Measurements from ENCODE around the gene MAX.
"Not testable (repeated sequence)": the region's sequence is repeated elsewhere in the genome, so short reads cannot be mapped to it uniquely, and the experiment has no call there.

Gene MAX

GRCh38 chr14:65031321-65031720 lies 71.0 kb downstream of the MAX start:
- WGBS: 98% methylated on average over 10 of the region's 10 CpGs
- peaks cover 11 to 38% of the 10 kb centered on the region in 2 experiments for H3K36me3 ChIP-seq (ENCODE audit: control insufficient read depth in 1 of 2, insufficient read depth in 2 of 2, low read depth in 1 of 2, low read length in 2 of 2)
- H4K8ac ChIP-seq (ENCODE audit: low read length); H3K14ac ChIP-seq (ENCODE audit: low read length in 2 of 2); H2BK15ac ChIP-seq (ENCODE audit: low read depth, poor library complexity, severe bottlenecking); H4K91ac ChIP-seq (ENCODE audit: low read length); H3K9ac ChIP-seq (ENCODE audit: low read length); H3K4me3 ChIP-seq (ENCODE audit: insufficient read depth in 1 of 2, low read depth in 1 of 2, low read length in 2 of 2); H2BK12ac ChIP-seq (ENCODE audit: low read length in 2 of 2); H2BK5ac ChIP-seq (ENCODE audit: low read depth, low read length, poor library complexity, severe bottlenecking); H3K18ac ChIP-seq (ENCODE audit: low read depth in 1 of 2, low read length in 2 of 2); H2BK120ac ChIP-seq (ENCODE audit: low read depth, low read length); H3K79me1 ChIP-seq (replicated peaks; ENCODE audit: low read length, poor library complexity, severe bottlenecking); H3K27ac ChIP-seq (ENCODE audit: low read length, poor library complexity, severe bottlenecking); H3K9me3 ChIP-seq (ENCODE audit: control insufficient read depth, low read length); H2AK5ac ChIP-seq (ENCODE audit: low read length, severe bottlenecking); H3K4ac ChIP-seq (ENCODE audit: low read depth in 1 of 2, low read length in 2 of 2); H3K4me1 ChIP-seq (ENCODE audit: control insufficient read depth, insufficient read depth, low read depth, low read length); H3K27me3 ChIP-seq (ENCODE audit: control insufficient read depth in 1 of 2, insufficient read depth in 1 of 2, low read length in 2 of 2); H3K4me2 ChIP-seq (ENCODE audit: low read length, poor library complexity, severe bottlenecking); H3K23ac ChIP-seq (ENCODE audit: low read length in 2 of 2); DNase-seq; H2AFZ ChIP-seq (ENCODE audit: low read depth, low read length): not testable (repeated sequence)

- Histone ChIP-seq H2BK15ac (ENCODE audit: low read depth, poor library complexity, severe bottlenecking) (no peak overlapping the region), H3K9ac (ENCODE audit: low read length) (no peak overlapping the region), H3K36me3 (ENCODE audit: control insufficient read depth in 1 of 2, insufficient read depth in 2 of 2, low read depth in 1 of 2, low read length in 2 of 2) (peaks cover 13 to 38% of the 10 kb centered on the region in 2 experiments), H3K9me3 (ENCODE audit: control insufficient read depth, low read length) (no peaks in the 10 kb centered on the region), H2AFZ (ENCODE audit: low read depth, low read length) (no peak overlapping the region), H3K4me3 (ENCODE audit: insufficient read depth in 1 of 2, low read depth in 1 of 2, low read length in 2 of 2) (no peak overlapping the region), H3K79me1 (replicated peaks; ENCODE audit: low read length, poor library complexity, severe bottlenecking) (peaks cover 2% of the 10 kb centered on the region), H4K8ac (ENCODE audit: low read length) (no peak overlapping the region), H2BK12ac (ENCODE audit: low read length in 2 of 2) (no peak overlapping the region), H2BK5ac (ENCODE audit: low read depth, low read length, poor library complexity, severe bottlenecking) (no peak overlapping the region), H3K4me1 (ENCODE audit: control insufficient read depth, insufficient read depth, low read depth, low read length) (no peaks in the 10 kb centered on the region), H3K23ac (ENCODE audit: low read length in 2 of 2) (no peak overlapping the region), H3K27ac (ENCODE audit: low read length, poor library complexity, severe bottlenecking) (no peak overlapping the region), H2BK120ac (ENCODE audit: low read depth, low read length) (no peak overlapping the region), H3K4me2 (ENCODE audit: low read length, poor library complexity, severe bottlenecking) (no peak overlapping the region), H2AK5ac (ENCODE audit: low read length, severe bottlenecking) (no peak overlapping the region), H3K18ac (ENCODE audit: low read depth in 1 of 2, low read length in 2 of 2) (no peak overlapping the region), H3K27me3 (ENCODE audit: control insufficient read depth in 1 of 2, insufficient read depth in 1 of 2, low read length in 2 of 2) (no peaks in the 10 kb centered on the region), H3K4ac (ENCODE audit: low read depth in 1 of 2, low read length in 2 of 2) (no peak overlapping the region), H3K14ac (ENCODE audit: low read length in 2 of 2) (no peak overlapping the region), H4K91ac (ENCODE audit: low read length) (no peak overlapping the region)
- no peak for DNase-seq
- WGBS: 100% methylated on average over 1 of the region's 3 CpGs
These were observed 73.4 kb downstream of the MAX start for GRCh38 chr14:65028937-65029336.

DNA sequence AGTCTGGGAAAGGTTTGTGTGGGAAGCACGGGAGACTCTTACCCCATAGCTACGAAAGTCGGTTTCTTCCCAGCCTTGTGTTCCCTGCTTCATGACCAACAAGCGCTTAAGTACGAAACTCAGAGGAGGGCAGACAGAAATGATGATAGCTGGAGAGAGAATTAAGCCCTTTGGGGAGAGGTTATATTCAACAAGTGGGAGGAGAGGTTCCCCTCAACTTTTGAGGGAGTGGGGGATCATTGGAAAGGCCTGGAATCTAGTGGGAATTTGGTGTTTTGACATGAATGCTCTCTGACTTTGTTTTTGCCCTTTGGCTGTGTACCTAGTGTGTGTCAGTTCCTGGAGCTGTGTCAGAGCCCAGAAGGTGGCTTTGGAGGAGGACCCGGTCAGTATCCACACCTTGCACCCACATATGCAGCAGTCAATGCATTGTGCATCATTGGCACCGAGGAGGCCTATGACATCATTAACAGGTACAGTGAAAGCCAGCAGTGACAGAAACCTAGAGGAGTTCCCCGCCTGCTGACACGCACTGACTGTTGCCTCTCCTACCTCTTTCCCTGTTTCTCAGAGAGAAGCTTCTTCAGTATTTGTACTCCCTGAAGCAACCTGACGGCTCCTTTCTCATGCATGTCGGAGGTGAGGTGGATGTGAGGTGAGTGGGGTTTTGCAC lies 75.1 kb downstream of the MAX start:
- H4K8ac ChIP-seq (ENCODE audit: low read length): no peak overlapping the region
- H3K9ac ChIP-seq (ENCODE audit: low read length): no peak overlapping the region
- no peak overlapping the region for H2BK120ac ChIP-seq (ENCODE audit: low read depth, low read length)
- H3K4me1 ChIP-seq (ENCODE audit: control insufficient read depth, insufficient read depth, low read depth, low read length): no peaks in the 10 kb centered on the region
- H3K36me3 ChIP-seq (ENCODE audit: control insufficient read depth in 1 of 2, insufficient read depth in 2 of 2, low read depth in 1 of 2, low read length in 2 of 2): peaks cover 10 to 28% of the 10 kb centered on the region in 2 experiments
- H3K4ac ChIP-seq (ENCODE audit: low read depth in 1 of 2, low read length in 2 of 2): no peak overlapping the region
- no peaks in the 10 kb centered on the region for H3K27me3 ChIP-seq (ENCODE audit: control insufficient read depth in 1 of 2, insufficient read depth in 1 of 2, low read length in 2 of 2)
- H3K18ac ChIP-seq (ENCODE audit: low read depth in 1 of 2, low read length in 2 of 2): no peak overlapping the region
- DNase-seq: no peak
- no peak overlapping the region for H3K14ac ChIP-seq (ENCODE audit: low read length in 2 of 2)
- no peak overlapping the region for H3K4me2 ChIP-seq (ENCODE audit: low read length, poor library complexity, severe bottlenecking)
- H2BK5ac ChIP-seq (ENCODE audit: low read depth, low read length, poor library complexity, severe bottlenecking): no peak overlapping the region
- H2AK5ac ChIP-seq (ENCODE audit: low read length, severe bottlenecking): no peak overlapping the region
- WGBS: 95% methylated on average over 10 of the region's 11 CpGs
- no peaks in the 10 kb centered on the region for H3K9me3 ChIP-seq (ENCODE audit: control insufficient read depth, low read length)
- no peak overlapping the region for H3K23ac ChIP-seq (ENCODE audit: low read length in 2 of 2)
- no peak overlapping the region for H3K4me3 ChIP-seq (ENCODE audit: insufficient read depth in 1 of 2, low read depth in 1 of 2, low read length in 2 of 2)
- no peak overlapping the region for H3K27ac ChIP-seq (ENCODE audit: low read length, poor library complexity, severe bottlenecking)
- H2BK12ac ChIP-seq (ENCODE audit: low read length in 2 of 2): no peak overlapping the region
- H2AFZ ChIP-seq (ENCODE audit: low read depth, low read length): no peak overlapping the region
- H2BK15ac ChIP-seq (ENCODE audit: low read depth, poor library complexity, severe bottlenecking): no peak overlapping the region
- no peak overlapping the region for H4K91ac ChIP-seq (ENCODE audit: low read length)
- peaks cover 2% of the 10 kb centered on the region for H3K79me1 ChIP-seq (replicated peaks; ENCODE audit: low read length, poor library complexity, severe bottlenecking)

DNA sequence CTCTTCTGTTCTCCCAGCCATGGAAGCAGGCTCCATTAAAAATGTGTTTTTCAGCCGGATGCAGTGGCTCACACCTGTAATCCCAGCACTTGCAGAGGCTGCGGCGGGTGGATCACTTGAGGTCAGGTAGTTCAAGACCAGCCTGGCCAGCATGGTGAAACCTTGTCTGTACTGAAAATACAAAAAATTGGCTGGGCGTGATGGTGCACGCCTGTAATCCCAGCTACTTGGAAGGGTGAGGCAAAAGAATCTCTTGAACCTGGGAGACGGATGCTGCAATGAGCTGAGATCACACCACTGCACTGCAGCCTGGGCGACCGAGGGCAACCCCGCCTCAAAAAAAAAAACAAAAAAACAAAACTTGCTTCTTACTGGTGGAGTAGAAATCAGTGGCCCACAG lies 75.8 kb downstream of the MAX start:
- Histone ChIP-seq H3K36me3 (ENCODE audit: control insufficient read depth in 1 of 2, insufficient read depth in 2 of 2, low read depth in 1 of 2, low read length in 2 of 2) (peaks cover 10 to 24% of the 10 kb centered on the region in 2 experiments), H2BK15ac (ENCODE audit: low read depth, poor library complexity, severe bottlenecking) (no peak overlapping the region), H3K4ac (ENCODE audit: low read depth in 1 of 2, low read length in 2 of 2) (no peak overlapping the region), H3K27me3 (ENCODE audit: control insufficient read depth in 1 of 2, insufficient read depth in 1 of 2, low read length in 2 of 2) (no peaks in the 10 kb centered on the region), H3K4me1 (ENCODE audit: control insufficient read depth, insufficient read depth, low read depth, low read length) (no peaks in the 10 kb centered on the region), H3K23ac (ENCODE audit: low read length in 2 of 2) (no peak overlapping the region), H3K9ac (ENCODE audit: low read length) (no peak overlapping the region), H4K8ac (ENCODE audit: low read length) (no peak overlapping the region), H3K4me3 (ENCODE audit: insufficient read depth in 1 of 2, low read depth in 1 of 2, low read length in 2 of 2) (no peak overlapping the region), H2BK5ac (ENCODE audit: low read depth, low read length, poor library complexity, severe bottlenecking) (no peak overlapping the region), H3K4me2 (ENCODE audit: low read length, poor library complexity, severe bottlenecking) (no peak overlapping the region), H3K9me3 (ENCODE audit: control insufficient read depth, low read length) (no peaks in the 10 kb centered on the region), H4K91ac (ENCODE audit: low read length) (no peak overlapping the region), H3K18ac (ENCODE audit: low read depth in 1 of 2, low read length in 2 of 2) (no peak overlapping the region), H2AK5ac (ENCODE audit: low read length, severe bottlenecking) (no peak overlapping the region), H3K79me1 (replicated peaks; ENCODE audit: low read length, poor library complexity, severe bottlenecking) (peaks cover 2% of the 10 kb centered on the region), H2BK12ac (ENCODE audit: low read length in 2 of 2) (no peak overlapping the region), H2BK120ac (ENCODE audit: low read depth, low read length) (no peak overlapping the region), H3K27ac (ENCODE audit: low read length, poor library complexity, severe bottlenecking) (no peak overlapping the region), H3K14ac (ENCODE audit: low read length in 2 of 2) (no peak overlapping the region), H2AFZ (ENCODE audit: low read depth, low read length) (no peak overlapping the region)
- 97% methylated on average over 6 of the region's 9 CpGs for WGBS
- DNase-seq: no peak
